ENCODE results near the gene RAX.
"Not testable (repeated sequence)": the region's sequence is repeated elsewhere in the genome, so short reads cannot be mapped to it uniquely, and the experiment has no call there.

The RAX gene

GRCh38 chr18:59272221-59272888, 899 bp downstream of the RAX start:
- DNase-seq = no peak

DNA sequence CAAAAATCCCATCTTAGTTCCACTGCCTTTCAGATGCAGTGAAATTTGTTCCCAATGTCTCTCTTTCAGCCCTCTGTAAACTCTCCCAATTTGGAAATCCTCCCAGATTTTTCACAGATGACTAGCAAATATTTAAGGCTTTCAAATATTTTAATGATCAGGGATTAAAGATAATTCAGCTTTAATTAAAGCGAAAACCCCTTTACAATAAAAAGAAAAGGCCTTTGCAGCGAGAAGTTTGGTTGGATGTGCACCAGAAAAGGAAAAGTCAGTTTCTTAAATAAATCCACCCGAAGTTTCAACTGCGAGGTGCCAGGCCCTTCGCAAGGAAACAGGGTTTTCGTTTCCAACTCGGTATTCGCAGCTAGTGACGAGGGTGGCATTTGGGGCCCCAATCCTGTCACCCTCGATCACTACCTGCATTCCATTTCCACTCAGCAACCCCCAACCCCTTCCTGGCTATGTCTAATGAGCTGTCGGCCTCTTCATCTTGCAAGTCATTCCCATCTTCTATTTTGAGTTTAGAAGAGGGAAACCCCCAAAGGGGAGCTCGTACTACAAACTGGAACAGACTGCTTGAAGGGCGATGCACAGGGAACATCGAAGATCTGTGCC, 1.5 kb downstream of the RAX start:
- DNase-seq = no peak

- no peak for DNase-seq
Observed at GRCh38 chr18:59270689-59271257, 2.5 kb downstream of the RAX start.

- DNase-seq = no peak
Observed at GRCh38 chr18:59269563-59270119, 3.6 kb downstream of the RAX start.

GRCh38 chr18:59268721-59269562, 4.3 kb downstream of the RAX start:
- DNase-seq = peak; percentile 73

DNA sequence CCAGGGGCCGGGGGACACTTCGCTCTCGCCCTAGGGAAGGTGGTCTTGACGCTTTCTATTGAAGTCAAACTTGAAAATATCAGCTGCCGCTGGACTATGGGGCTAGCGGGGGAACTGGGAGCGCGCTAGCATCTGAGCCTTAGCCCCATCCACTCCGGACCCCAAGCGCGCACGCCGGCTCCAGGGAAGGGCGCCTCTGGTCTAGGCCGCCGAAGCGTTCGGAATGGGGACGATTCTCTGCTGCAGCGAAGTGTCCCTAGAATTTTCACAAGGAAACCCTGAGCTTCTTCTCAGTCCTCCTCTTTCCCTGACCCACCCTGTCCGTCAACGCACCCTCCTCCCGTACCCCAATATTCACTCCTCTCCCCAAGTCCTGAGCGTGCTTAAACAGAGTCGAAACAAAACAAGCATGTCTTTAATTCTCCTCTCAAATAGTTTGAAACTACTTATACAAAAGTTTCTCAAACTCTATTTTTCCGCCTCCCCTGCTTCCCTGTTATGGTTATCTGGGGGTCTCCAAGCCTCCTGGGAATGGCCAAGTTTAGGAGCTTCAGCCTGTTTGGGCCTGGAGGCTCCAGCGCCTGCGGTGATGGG, 5.0 kb downstream of the RAX start:
- DNase-seq = no peak

DNA sequence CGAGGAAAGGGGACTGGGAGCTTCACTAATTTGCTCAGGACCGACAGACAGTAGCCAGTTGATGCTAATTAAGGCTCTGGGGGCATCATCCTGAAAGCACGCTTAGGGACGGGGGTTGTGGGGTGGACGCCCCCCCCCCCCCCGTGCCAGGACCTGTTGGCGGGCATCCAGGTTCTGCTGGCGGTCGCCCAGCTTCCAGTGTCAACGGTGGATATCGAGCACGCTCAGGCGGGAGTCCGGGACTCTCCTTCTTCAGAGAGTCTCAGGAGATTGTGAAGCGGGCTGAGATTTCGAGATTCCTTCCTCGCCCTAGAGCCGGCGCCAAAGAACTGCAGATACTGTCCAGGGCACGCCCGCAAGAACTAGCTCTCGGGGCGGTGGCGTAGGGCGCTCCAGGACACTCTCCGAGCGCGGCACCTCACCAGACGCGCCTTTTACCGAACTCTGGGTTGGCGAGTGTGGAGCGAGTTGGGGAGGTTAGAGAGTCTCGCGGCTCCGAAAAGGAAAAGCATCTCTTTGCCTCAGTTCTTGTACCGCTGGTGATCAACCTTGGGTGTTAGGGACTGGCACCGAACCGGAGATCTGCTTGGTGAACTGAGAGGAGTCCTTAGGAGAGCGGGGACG, 5.6 kb downstream of the RAX start:
- no peak for DNase-seq

DNA sequence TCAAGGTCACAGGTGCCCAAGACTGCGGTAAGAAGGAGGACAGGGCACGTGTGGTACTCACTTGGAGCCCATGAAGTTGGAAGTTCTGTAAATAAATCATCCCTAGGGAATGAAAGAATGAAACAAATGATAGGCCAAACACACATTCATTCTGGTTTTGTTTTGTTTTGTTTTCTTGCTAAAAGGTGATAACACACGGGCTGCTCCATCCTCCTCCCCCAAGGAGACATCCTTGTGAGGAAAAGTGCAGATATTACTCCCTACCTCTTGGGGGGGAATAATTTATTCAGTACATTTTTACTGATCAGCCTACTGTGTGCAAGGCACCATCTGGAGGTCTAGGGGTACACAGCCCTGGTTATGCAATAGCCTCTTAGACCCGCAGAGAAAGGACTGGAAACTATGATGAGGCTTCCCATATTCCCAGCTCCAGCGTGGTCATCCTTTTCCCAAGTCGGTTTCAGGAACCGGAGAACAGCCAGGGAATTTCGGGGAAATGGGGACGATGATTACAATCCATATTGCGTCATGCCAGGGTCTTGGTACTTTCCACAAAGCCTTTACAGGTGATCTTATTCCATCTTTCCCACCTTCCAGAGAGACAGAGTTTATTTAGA, 6.3 kb downstream of the RAX start:
- DNase-seq = no peak

- no peak for DNase-seq
Observed at GRCh38 chr18:59266459-59266858, 6.8 kb downstream of the RAX start.

GRCh38 chr18:59265974-59266369, 7.3 kb downstream of the RAX start:
- DNase-seq = no peak

DNA sequence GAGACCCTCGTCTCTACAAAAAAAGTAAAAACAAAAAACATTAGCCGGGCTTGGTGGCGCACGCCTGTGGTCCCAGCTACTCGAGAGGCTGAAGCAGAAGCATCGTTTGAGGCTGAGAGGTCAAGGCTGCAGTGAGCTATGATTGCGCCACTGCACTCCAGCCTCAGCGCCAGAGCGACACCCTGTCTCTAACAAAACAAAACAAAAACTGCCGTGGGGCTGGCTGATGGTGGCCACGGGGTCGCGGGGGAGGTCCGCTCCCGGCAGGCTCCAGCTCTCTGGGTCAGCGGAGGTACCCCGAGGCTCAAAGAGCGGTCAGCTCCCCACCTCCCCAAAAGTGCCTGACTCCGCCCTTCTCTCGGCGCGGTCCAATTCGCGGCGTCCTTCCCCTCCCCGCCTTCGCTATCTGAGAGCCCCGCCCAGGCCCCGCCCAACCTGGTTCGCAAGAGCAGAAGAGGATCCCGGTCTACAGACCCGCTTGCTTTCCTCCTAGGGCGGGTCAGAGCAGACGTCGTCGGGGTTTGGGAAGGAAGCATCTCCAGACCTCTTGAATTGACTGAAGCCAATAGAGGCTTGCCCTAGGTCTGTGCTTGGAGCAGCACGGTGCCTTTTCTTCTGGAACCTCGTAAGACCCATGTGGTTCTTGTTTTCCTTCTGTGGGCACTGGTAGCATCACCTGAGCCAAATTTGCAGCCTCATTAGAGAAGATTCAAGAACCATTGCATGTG, 7.8 kb downstream of the RAX start:
- no peak for DNase-seq

DNA sequence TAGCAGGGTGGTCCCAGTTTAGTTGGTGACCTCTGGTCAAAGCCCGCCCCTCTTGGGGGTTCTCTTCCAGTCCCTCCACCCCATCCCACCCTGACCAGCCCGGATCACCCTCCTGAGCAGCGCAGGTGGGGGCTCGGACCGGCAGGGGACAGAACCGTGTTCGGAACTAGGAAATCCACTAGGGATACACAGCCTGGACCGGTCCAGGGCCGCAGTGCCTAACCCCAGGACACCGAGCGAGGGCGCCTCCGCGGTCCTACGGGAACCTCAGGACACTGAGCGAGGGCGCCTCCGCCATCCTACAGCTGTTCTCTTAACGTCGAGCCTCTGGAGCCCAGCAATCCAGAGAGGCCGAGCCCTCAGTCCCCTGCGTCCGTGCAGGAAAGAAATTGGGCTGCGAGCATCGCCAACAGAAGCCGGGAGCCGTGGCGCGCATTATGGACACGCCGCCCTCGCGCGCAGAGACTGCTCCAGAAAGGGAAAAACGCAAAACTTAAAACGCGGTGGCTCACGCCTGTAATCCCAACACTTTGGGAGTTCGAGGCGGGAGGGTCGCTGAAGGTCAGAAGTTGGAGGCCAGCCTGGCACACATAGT, 8.5 kb downstream of the RAX start:
- DNase-seq = no peak

GRCh38 chr18:59264121-59264571, 9.1 kb downstream of the RAX start:
- DNase-seq = no peak

GRCh38 chr18:59263661-59264060, 9.6 kb downstream of the RAX start:
- no peak for DNase-seq

- not testable (repeated sequence) for DNase-seq
Observed at GRCh38 chr18:59262243-59262642, 11.0 kb downstream of the RAX start.

- DNase-seq = not testable (repeated sequence)
Observed at GRCh38 chr18:59261842-59262241, 11.4 kb downstream of the RAX start.

DNA sequence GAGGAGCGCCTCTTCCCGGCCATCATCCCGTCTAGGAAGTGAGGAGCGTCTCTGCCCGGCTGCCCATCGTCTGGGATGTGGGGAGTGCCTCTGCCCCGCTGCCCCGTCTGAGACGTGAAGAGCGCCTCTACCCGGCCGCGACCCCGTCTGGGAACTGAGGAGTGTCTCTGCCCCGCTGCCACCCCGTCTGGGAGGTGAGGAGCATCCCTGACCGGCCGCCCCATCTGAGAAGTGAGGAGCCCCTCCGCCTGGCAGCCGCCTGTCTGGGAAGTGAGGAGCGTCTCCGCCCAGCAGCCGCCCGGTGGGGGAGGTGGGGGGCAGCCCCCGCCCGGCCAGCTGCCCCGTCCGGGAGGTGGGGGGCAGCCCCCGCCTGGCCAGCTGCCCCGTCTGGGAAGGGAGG, 17.8 kb downstream of the RAX start:
- not testable (repeated sequence) for DNase-seq

- DNase-seq = peak; percentile 74
Observed at GRCh38 chr18:59249199-59249774, 24.0 kb downstream of the RAX start.

DNA sequence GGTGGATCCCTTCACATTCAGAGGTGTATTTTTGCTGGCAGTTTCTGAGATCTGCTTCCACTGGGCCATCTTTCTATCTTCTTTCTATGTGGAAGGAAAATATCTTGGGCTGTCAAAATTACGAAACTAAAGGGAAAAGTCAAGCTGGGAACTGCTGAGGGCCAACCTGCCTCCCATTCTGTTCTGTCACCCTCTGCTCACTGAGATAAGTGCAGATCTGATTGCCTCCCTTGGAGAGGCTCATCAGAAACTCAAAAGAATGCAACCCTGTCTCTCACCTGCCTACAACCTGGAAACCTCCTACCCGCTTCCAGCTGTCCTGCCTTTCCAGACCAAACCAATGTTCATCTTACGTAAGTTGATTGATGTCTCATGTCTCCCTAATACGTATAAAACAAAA, 26.5 kb downstream of the RAX start:
- DNase-seq = no peak

DNA sequence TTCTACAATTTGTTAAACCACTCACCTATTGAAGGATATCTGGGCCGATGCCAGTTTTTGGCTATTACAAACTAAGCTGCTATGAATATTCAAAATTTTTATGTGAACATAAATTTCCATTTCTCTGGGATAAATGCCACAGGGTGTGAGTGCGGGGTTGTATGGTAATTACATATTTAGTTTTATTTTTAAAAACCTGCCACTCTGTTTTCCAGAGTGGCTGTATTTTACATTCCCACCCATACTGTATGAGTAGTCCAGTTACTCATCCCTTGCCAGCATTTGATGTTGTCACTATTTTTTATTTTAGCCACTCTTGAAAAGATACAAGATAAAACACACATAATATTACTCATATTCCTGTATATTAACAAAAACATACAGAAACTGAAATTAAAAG, 30.3 kb downstream of the RAX start:
- no peak for DNase-seq

All from left hindlimb (tissue), 1 donor.